NCI-H2196 (cell line): ENCODE measurements around the gene FAM83D.
"Not testable (repeated sequence)": the region's sequence is repeated elsewhere in the genome, so short reads cannot be mapped to it uniquely, and the experiment has no call there.

Experiments used
- DNase-seq: peaks from one replicate; lab custom pipeline; 2025; ENCODE audit not compliant: unreplicated experiment; lab: John Stamatoyannopoulos, UW

The FAM83D gene

GRCh38 chr20:38962044-38962927 lies 36.1 kb downstream of the FAM83D start, which contains the start of gene DHX35:
Gene DHX35 (plus strand): TSS chr20:38962344. CDS start chr20:38962368, 24 bp downstream.
- DNase-seq: peak; percentile 97

DNA sequence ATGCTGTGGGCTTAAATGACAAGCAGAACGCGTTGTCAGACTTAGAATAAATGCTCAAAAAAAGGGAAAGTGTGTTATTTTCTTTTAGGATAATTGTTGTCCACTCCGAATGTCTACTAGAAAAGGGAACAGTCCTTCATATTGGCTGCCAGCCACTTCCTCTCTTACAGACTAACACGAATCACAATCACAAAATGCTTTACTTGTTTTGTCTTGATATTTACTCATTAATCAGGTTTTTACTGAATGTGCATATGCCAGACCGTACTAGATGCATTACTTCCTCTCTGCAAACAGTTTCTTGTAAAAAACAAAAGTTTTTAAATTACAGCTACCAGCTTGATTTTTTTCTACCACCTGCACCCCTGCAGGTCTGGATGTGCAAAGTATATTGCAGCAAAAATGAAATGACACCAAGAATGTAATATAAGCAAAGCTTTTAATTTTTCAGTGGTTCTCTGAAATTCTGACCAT lies 36.7 kb downstream of the FAM83D start:
- DNase-seq: no peak

DNA sequence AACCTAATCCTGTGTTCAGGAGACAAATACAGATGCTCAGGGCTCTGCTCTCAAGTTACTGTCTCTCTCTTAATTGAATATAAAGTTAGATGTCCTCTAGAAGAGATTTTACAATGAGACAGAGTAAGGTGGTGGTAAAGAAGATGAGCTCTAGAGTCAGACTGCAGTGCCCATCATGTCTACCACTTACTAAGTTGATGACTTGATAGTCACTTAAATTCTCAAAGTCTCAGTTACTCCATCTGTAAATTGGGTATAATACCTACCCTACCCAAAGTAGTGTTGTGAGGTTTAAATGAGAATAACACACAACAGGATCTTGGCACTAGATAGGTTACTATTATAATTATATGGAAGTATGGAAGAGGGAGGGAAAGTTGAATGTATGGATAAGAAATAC lies 37.5 kb downstream of the FAM83D start:
- DNase-seq: no peak

DNA sequence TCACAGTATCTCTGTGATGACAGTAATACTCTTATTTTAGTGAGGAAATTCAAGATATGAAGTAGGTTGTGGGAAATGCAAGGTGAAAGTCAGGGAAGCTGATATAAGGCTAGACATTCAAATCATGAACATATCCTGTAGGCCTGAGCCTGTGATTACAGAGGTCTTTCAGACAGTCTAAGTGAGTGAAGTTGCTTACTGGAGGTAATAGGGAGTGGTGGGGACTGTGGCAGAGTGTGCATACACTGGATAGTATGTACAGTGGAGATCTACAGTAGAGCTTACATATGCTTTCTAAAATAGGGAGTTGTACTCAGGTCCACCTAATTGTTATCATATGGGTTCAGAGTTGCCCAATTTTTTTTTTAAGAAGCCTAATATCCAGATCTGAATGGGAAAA lies 39.0 kb downstream of the FAM83D start:
- DNase-seq: no peak

GRCh38 chr20:38968090-38968489 lies 41.9 kb downstream of the FAM83D start:
- no peak for DNase-seq

- DNase-seq: no peak
These were observed 43.5 kb downstream of the FAM83D start for GRCh38 chr20:38969708-38970107.

GRCh38 chr20:38970302-38970701 lies 44.1 kb downstream of the FAM83D start:
- no peak for DNase-seq

DNA sequence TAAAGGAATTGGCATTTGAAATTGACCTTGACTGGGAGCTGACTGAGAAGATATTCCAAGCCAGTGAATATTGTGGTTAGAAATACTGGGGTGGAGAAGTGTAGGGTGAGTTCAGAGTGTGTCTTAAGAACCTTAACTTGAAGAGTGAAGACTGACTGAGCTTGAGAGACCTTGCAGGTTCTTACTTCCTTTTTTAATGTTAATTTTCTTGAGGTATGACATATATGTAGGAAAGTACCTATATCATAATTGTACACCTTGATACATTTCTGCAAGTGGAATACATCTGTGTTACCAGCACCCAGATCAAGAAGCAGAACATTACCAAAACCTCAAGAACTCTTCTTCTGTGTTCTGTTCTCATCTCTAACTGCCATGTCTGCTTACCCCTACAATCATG lies 46.9 kb downstream of the FAM83D start:
- DNase-seq: no peak

DNA sequence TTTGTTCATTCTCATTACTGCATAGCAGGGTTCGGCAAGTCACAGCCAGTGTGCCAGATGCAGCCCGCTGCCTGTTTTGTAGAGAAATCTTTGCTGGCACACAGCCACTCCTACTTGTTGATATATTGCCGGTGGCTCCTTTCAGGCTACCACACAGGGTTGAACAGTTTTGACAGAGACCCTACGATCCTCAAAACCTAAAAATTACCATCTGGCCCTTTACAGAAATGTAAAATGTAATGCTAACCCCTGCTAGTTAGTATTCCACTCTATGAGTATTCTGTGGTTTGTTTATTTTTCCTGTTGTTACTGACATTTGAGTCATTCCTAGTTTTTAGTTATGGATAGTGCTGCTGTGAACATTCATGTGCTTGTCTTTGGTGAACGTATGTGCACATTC lies 47.4 kb downstream of the FAM83D start:
- DNase-seq: no peak

DNA sequence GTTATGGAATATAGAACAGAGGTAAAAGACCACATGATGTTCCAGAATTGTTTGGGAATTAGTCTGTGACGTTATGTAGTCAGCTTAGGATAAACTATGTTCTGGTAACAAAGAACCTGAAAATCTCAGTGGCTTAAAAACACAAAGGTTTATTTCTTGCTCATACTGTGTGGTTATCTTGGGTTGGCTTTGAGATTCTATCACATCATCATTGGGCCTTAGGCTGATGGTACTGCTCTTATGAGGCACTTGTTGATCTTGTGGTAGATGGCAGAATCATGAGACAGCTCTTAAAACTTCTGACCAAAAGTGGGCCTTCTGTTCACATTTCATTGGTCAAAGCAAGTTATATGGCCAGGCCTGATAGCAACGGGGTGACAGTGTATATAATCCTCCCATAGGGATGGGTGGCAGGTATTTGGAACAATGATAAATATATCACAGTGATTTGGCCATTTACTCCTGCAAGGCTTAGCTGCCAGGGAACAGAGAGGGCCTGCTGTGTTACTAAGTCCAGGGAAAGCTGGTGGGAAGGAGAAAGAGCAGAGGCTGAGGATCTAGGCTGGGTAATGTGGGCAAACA lies 49.4 kb downstream of the FAM83D start:
- DNase-seq: no peak

DNA sequence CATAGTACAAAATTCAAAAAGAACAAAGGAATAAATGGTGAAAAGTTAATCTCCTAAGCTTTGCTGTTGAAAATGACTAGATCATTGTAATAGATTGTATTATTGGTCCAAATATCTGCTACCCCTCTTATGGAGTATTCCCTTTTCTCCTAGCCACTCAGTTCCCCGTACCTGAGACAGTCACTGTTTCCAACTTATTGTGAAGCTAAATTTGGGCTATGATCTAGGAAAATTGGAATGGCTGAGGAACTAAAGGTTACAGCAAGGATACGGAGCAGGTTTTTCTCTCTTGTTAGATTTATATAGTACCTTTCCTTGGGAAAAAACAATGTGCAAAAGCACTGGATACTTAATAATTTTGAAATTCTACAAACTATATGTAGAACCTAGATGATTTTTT lies 53.2 kb downstream of the FAM83D start:
- no peak for DNase-seq

DNA sequence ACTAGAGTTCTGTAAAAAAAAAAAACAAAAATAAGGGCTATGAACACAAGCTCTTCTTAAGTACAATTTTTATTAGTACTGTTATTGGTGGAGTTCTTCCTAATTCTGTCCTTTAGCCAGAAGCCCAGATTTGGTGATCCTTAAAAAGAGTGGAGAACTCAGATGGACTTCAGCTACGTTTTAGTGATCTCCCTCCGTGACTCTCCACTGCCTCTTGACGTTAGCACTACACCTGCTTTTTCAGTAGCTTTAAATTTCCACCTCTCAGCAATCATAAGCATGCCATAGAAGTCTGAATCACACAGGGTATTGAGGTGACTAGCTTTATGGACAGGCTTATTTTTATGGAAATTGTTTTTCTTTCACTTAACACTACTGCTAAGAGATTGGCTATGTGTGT lies 53.6 kb downstream of the FAM83D start:
- no peak for DNase-seq

GRCh38 chr20:38982291-38982690 lies 56.1 kb downstream of the FAM83D start:
- DNase-seq: no peak

- DNase-seq: no peak
These were observed 58.8 kb downstream of the FAM83D start for GRCh38 chr20:38985060-38985459.

DNA sequence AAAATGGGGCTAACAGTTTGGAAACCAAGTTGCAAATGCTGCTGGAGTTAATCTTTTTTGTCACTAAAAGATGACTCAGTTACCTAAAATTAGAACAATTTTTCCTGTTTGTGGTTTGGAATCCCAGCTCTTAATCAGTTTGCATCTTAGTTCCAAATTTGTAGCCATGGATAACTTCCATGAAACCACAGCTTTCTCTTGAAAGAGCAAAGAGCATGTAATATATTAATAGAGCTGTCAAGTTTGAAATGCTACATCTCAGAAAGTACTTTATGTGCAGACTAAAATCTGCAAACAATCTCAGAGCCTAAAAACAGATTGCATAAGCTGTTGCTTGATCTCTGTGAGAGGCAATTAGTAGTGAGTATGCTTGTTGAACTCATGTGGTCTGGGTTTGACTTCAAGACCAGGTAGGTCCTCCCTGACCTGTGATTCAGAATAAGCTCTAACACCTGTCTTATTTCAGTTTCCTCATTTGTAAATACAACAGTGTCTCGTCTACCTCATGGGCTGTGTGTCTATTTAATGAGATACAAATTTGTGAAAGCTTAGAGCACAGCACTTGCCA lies 59.5 kb downstream of the FAM83D start:
- DNase-seq: no peak

DNA sequence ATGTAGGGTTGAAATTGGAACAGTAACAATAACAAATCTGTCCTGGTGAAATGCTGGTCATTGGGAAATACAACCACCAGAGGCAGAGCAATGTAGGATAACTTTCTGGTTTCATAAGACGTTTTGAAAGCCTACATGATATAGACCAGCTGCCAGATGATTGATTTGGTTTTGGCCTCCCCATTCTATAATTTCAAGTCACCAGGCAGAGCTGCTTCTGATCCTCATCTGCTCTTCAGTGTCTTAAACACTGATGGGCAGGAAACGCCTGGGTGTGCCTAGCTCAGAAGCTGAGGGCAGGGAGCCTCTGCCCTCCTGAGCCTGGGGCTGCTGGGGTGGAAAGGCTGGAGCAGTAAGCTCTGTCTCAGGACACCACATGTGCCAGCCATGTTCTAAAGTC lies 60.4 kb downstream of the FAM83D start:
- no peak for DNase-seq

- no peak for DNase-seq
These were observed 61.6 kb downstream of the FAM83D start for GRCh38 chr20:38987777-38988176.

DNA sequence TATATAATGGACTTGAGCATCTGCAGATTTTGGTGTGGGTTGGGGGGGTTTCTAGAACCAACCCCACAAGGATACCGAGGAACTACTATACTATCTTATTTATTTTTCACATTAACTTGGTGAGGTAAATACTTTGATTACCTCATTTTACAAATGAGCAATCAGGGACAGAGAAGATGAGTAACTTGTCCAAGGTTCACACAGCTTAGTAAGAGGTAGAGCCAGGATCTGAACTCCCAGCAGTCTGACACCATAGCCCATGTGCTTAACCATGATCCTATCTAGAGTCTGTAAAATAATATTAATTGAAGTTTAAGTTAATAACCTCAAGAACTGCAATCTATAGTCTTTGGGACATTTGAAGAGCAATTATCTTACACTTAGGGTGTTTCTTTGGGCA lies 64.5 kb downstream of the FAM83D start:
- DNase-seq: no peak

DNA sequence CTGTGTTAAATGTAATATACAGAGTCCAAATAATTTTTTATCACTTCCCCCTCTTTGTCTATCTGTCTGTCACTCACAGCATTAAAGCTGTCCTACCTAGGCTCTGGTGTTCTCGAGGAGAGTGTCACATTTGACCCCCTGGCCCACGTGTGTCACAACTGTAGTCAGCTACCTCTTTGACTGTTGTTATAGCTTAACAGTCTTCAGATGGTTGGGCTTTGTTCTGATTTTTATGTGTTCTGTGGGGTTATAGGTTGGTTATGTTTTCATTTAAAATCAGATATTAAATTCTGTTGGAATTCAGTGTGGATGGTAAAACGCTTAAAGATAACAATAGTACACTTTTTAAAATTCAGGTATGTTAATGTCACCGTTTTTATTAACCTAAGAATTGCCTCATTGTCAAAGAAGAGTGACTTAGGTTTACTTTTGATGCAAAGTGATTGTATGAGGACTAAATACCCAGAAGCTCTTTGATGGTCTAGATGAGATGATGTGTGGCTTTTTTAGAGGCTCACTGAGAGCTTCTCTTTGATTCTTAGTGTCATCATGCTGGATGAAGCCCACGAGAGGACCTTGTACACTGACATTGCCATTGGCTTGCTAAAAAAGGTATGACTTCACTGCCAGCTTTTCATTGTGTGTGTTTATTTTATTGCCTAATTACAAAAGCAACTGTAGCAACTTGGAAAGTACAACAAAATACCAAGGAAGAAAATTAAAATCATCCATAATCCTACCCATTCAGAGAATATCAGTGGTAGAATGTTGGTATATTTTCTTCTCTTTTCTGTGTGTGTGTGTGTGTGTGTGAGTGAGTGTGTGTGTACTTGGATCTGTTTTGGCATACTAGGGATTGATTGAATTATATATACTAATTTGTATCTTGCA lies 65.8 kb downstream of the FAM83D start:
- DNase-seq: no peak

GRCh38 chr20:38995536-38996044 lies 69.4 kb downstream of the FAM83D start:
- no peak for DNase-seq

- DNase-seq: not testable (repeated sequence)
These were observed 70.6 kb downstream of the FAM83D start for GRCh38 chr20:38996866-38997265.
